GM10248 (cell line): ENCODE results near the gene C1orf198.

Source experiments
- CTCF ChIA-PET: fragments of 300-600 bp; sonication (Branson Sonifier 250); formaldehyde crosslinking; extraction: SDS; loops from one replicate; lab custom pipeline; 2021; ENCODE audit warnings: antibody characterized with exemption; lab: Yijun Ruan, JAX
- POLR2A ChIA-PET: fragments of 350-650 bp; sonication (Branson Sonifier 250); formaldehyde crosslinking; extraction: SDS; loops from one replicate; lab custom pipeline; 2020; ENCODE audit warnings: antibody characterized with exemption; lab: Yijun Ruan, JAX
- DNase-seq: peaks from one replicate; pipeline ENCODE4 v3.0.0; 2012; ENCODE audit errors: extremely low spot score
- TF ChIP-seq, protein P1 (sequence below): IDR thresholded peaks from 2 replicates; pipeline ENCODE4 v1.5.1; 2012; ENCODE audit warnings: mild to moderate bottlenecking, low read depth; ENCODE audit errors: extremely low read depth, missing control alignments, control extremely low read depth

C1orf198 gene

DNA sequence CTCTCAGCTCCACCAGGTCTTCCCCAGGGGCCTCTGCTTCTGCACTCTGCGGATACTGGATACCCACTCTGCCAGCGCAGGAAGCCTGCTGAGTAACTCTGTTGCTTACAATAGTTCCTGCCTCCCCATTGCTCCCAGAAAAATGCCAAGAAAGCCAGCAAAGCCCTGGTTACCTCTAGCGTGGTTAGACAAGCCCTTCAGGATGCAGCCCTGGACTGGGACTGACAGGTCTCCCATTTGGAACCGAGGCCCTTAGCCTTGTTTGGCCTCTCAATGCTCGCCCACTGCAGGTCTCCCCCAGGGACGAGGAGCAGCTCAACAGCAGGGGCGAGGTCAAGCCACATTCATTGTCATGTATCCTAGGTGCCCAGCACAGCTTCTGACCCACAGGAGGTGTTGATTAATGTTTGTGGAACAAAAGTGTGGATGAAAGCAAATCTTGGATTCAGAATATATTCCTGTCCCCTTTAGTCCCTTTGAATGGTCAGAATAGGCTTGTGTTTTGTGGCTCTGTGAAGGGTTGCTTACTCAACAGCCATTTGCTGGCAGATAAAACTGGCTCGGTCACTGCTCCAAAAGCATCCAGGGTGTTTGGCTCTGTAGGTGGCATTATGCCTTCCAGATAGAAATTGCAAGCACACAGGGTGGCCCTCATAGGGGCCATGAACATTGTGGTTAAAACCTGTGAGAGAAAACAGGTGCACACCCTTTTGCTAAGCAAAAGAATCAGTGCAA, 58.9 kb downstream of the C1orf198 start:
- DNase-seq = no peak
- CTCF ChIA-PET = no interaction called here
- POLR2A ChIA-PET = no interaction called here
- TF ChIP-seq, protein P1, sequence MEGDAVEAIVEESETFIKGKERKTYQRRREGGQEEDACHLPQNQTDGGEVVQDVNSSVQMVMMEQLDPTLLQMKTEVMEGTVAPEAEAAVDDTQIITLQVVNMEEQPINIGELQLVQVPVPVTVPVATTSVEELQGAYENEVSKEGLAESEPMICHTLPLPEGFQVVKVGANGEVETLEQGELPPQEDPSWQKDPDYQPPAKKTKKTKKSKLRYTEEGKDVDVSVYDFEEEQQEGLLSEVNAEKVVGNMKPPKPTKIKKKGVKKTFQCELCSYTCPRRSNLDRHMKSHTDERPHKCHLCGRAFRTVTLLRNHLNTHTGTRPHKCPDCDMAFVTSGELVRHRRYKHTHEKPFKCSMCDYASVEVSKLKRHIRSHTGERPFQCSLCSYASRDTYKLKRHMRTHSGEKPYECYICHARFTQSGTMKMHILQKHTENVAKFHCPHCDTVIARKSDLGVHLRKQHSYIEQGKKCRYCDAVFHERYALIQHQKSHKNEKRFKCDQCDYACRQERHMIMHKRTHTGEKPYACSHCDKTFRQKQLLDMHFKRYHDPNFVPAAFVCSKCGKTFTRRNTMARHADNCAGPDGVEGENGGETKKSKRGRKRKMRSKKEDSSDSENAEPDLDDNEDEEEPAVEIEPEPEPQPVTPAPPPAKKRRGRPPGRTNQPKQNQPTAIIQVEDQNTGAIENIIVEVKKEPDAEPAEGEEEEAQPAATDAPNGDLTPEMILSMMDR = no peak

DNA sequence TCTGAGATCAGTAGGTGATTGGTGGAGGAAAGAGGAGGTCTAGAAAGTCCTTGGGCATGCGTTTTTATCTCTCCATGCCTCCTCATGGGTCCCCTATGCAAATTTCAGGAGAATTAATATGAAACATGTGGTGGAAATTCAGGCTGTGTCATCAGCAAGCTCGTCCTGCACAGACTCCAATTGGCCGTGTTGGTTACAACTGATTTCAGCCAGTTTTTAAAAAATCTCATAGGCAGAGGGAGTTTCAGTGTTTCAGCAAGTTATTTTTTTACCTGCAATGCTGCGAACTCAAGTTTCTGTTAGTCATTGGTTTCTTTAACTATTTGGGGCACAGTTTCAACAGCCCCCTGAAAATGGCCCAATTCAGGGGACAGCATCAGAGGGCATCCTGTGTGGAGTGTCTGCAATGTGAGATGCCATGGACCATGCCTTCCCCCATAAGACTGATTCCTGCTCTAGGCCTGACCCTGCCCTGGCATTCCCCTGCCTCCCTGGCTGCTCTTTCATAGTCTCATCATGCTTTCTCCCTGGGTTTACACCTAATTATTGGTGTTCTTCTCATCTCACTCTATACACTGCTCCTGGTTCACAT, 59.9 kb downstream of the C1orf198 start:
- no peak for DNase-seq
- POLR2A ChIA-PET = no interaction called here
- CTCF ChIA-PET = interaction anchor here (0.9 to 1.5 kb wide), 3 partner anchors 22 to 949 kb away, joined by 3 to 6 read pairs (median 4); no protein-coding TSS in a partner anchor
- TF ChIP-seq, protein P1 = no peak

DNA sequence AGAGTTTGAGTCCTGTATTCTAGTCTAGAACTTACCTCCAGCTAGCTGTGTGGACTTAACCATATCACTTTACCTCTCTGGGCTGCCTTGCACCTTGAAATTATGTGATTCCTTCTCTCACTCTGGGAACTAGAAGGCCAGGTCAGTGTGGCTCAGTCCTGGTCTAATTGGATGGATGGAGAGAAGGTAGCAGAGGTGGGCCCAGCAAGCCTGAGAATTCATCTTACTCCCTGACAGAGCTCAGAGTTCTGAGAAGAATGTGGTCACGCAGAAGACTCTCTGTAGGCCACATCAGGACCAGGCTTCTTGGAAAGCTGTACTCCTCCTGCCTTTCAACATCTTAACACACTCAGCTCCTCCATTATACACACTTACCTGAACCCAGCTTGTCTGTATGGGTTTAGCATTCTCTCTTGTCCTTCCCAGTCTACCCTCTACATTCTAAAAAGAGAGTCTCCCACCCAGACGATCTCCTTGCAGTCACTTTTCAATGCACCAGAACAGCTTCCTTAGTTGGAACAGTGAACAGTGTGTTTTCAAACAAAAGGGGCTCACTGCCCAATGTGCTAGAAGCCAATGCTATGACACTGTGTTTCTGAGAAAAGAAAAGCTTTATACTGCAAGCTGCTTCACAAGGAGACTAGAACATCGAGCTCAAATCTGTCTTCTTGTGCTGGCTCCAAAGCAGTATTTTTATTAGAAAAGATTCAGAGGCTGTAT, 60.6 kb downstream of the C1orf198 start:
- TF ChIP-seq, protein P1 = no peak
- ChIA-PET CTCF (interaction anchor here (0.9 to 1.5 kb wide), 4 partner anchors 8 to 949 kb away, joined by 3 to 6 read pairs (median 4); no protein-coding TSS in a partner anchor), POLR2A (no interaction called here)
- DNase-seq = no peak

DNA sequence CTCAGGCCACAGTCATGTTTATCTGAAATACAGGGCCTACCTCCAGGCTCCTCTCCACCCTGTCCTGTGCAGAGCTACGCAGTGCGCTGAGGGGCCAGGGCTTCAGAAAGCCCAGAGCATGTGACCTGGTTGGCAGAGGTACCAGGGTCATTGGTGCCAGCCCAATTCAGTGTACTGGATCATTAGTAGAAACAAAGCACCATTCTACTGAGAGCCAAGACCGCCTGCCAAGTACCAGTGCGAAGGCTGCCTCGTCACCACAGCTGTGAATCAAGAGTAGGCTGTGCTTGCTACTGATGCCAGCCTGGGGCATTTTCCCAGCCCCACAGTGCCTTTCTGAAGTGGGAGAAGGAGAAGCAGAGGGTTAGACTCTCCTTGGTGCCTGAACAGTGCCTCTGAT, 61.3 kb downstream of the C1orf198 start:
- ChIA-PET POLR2A (no interaction called here), CTCF (interaction anchor here (0.9 to 1.4 kb wide), 3 partner anchors 7 to 950 kb away, joined by 3 to 6 read pairs (median 3); no protein-coding TSS in a partner anchor)
- TF ChIP-seq, protein P1 = no peak
- no peak for DNase-seq

DNA sequence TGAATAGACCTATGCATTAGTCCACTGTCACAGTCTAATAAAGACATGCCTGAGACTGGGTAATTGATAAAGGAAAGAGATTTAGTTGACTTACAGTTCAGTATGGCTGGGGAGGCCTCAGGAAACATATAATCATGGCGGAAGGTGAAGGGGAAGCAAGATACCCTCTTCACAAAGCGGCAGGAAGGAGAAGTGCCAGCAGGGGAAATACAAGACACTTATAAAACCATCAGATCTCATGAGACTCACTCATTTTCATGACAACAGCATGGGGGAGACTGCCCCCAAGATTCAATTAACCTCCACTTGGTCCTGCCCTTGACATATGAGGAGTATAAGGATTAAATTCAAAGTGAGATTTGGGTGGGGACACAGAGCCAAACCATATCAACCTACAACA, 61.8 kb downstream of the C1orf198 start:
- CTCF ChIA-PET = interaction anchor here (1.2 kb wide), 1 partner anchor 7 kb away, joined by 3 read pairs; no protein-coding TSS in a partner anchor
- TF ChIP-seq, protein P1 = no peak
- POLR2A ChIA-PET = no interaction called here
- no peak for DNase-seq

DNA sequence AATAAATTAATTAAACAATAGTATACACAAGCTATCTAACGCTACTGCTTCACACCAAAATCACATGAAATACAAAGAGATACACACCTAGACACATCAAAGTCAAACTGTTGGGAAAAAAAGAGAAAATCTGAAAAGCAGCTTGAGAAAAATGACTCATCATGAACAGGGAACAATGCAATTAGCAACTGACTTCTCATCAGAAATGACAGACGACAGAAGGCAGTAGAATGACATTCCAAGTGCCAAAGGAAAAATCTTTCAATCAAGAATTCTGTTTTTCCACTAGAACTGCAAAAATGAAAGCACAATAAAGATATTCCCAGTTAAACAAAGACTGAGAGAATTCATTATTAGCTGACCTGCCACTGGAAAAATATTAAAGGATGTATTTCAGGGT, 63.9 kb downstream of the C1orf198 start:
- ChIA-PET POLR2A (no interaction called here), CTCF (interaction anchor here (1.2 kb wide), 1 partner anchor 94 kb away, joined by 3 read pairs; no protein-coding TSS in a partner anchor)
- TF ChIP-seq, protein P1 = no peak
- DNase-seq = no peak
